Right lobe of liver (tissue), 6 donors: ENCODE measurements around the gene MGAT3. TPM values are rescaled to one million over a fixed set of nuclear protein-coding genes. Genes with fewer than 3 reads are reported as not detected.

ENCODE experiments used
- ATAC-seq, 4 donors: fragments of 200-7000 bp; cut with Tn5 transposase; one replicate each; pipeline ENCODE4 v1.9.1; 2020; ENCODE audit warnings: mild to moderate bottlenecking in 4 of 4, moderate library complexity in 4 of 4
- DNase-seq, 3 donors: peaks; one replicate each; pipeline ENCODE4 v3.0.0-alpha.2; 2020
- H3K27ac ChIP-seq, 3 donors: fragments of 200-600 bp; one replicate each; pipeline ENCODE4 v1.8.0; 2022
- H3K27me3 ChIP-seq, 2 donors: fragments of 200-600 bp; one replicate each; pipeline ENCODE4 v1.8.0; 2022
- H3K36me3 ChIP-seq, 4 donors: fragments of 200-600 bp; sonication (generic) in 1 of 4; one replicate each; pipeline versions ENCODE4 v1.5.1 to v1.8.0; 2017 to 2022; ENCODE audit warnings: control low read depth in 1 of 4
- H3K4me1 ChIP-seq, 4 donors: fragments of 200-600 bp; sonication (generic) in 1 of 4; one replicate each; pipeline versions ENCODE4 v1.5.1 to v1.8.0; 2017 to 2022; ENCODE audit warnings: control low read depth in 1 of 4
- H3K4me3 ChIP-seq, 3 donors: fragments of 200-600 bp; one replicate each; pipeline ENCODE4 v1.8.0; 2022
- H3K9me3 ChIP-seq, 4 donors: fragments of 200-600 bp; sonication (generic) in 1 of 4; one replicate each; pipeline versions ENCODE4 v1.5.1 to v1.8.0; 2017 to 2022; ENCODE audit warnings: control low read depth in 1 of 4
- POLR2A ChIP-seq: fragments of 450-650 bp; IDR thresholded peaks from one replicate; pipeline ENCODE4 v1.6.1; 2017; ENCODE audit warnings: antibody characterized with exemption, mild to moderate bottlenecking
- WGBS: methylation state at CpG from one replicate; pipeline ENCODE4 v1.1.6; 2018; ENCODE audit warnings: low coverage, low lambda C conversion rate; ENCODE audit not compliant: insufficient coverage; ENCODE audit errors: missing lambda C conversion rate; 5-methylcytosine and 5-hydroxymethylcytosine counted together
- intact Hi-C, 2 donors: fragments of 100-400 bp; cut with DNase I; formaldehyde crosslinking; loops; one replicate each; pipeline versions ENCODE4 v1.11.2 to v1.14.1; 2022
- total RNA-seq, 6 experiments: library from RNA; depleted of rRNA in 2 of 6; stranded (reverse); fragments of >200 nt in 2 of 6; fragmentation: NEBNext Ultra II Directional in 3 of 6; extraction: Animal tissue kit (Norgen Biotek cat#: 25700) in 3 of 6; gene quantifications; one replicate each; pipeline versions ENCODE4 v1.1.0 to v1.2.4, GENCODE V29; 2016 to 2023
- TF ChIP-seq, protein P1 (sequence below), 4 donors: fragments of 200-600 bp in 3 of 4; fragments of 450-650 bp in 1 of 4; IDR thresholded peaks; one replicate each; pipeline versions ENCODE4 v1.5.1 to v1.8.0; 2016 to 2022; ENCODE audit warnings: antibody characterized with exemption in 4 of 4, mild to moderate bottlenecking in 2 of 4
- donor health status: DM: no; HTN: yes; CAD: no.
- donor health status: DM: no; HTN: no; CAD: no.
- donor health status: DM: no; HTN: no; CAD: no.
- donor health status: DM: no; HTN: yes; CAD: no.
- donor health status: DM: no; HTN: yes; CAD: no.

Gene MGAT3
- total RNA-seq, 6 experiments from 2014 or later, result 0.05 to 0.38 (median 0.07) TPM; not detected in 1

DNA sequence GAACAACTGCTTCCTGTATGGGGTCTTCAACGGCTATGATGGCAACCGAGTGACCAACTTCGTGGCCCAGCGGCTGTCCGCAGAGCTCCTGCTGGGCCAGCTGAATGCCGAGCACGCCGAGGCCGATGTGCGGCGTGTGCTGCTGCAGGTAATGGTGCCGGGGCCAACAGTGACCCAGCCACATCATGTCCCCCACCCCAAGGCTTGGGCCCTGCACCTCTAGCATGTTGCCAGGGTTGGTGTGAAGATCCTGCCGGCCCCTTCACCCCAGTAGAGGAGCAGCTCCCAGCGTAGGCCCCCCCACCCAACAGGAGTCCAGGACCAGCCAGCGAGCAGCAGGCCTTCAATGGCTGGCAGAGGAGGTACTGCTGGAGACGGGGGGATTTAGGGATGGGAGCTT lies 41.3 kb upstream of the MGAT3 start:
- intact Hi-C loops, result no loop called here
- TF ChIP-seq POLR2A, result no peak
- TF ChIP-seq, protein P1, sequence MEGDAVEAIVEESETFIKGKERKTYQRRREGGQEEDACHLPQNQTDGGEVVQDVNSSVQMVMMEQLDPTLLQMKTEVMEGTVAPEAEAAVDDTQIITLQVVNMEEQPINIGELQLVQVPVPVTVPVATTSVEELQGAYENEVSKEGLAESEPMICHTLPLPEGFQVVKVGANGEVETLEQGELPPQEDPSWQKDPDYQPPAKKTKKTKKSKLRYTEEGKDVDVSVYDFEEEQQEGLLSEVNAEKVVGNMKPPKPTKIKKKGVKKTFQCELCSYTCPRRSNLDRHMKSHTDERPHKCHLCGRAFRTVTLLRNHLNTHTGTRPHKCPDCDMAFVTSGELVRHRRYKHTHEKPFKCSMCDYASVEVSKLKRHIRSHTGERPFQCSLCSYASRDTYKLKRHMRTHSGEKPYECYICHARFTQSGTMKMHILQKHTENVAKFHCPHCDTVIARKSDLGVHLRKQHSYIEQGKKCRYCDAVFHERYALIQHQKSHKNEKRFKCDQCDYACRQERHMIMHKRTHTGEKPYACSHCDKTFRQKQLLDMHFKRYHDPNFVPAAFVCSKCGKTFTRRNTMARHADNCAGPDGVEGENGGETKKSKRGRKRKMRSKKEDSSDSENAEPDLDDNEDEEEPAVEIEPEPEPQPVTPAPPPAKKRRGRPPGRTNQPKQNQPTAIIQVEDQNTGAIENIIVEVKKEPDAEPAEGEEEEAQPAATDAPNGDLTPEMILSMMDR (IDR thresholded peaks at IDR 0.05), result no peak
- Histone ChIP-seq H3K27ac (no peak overlapping the region), H3K27me3 (no peaks in the 10 kb centered on the region), H3K4me3 (no peak overlapping the region), H3K9me3 (no peaks in the 10 kb centered on the region), H3K36me3 (peaks cover 0 to 41% (median 11%) of the 10 kb centered on the region in 4 donors), H3K4me1 (peaks cover 0 to 19% (median 7%) of the 10 kb centered on the region in 4 donors)
- WGBS, result 95% methylated on average over 5 of the region's 16 CpGs
- no peak for ATAC-seq
- DNase-seq, result peak in 1 of 3 donors; percentile 43

DNA sequence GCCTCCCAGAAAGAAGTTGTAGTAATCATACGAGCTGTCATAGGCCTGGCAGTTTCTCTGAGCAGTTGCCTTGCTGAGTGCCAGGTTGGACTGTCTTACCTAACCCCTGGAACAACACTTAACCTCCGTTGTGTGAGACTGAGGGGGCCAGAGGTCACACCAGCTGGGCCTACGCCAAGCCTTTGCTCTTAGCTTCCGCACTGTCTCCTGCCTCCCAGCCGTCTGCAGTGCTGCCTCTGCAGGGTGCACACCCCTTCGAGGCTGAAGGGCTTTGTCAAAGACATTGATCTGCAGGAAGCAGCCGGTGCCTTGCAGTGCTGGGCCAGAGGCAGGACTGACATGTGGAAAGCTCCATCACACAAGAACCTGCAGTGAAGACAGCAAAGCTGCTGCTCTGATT lies 40.5 kb upstream of the MGAT3 start:
- H3K27ac ChIP-seq, result no peak overlapping the region
- TF ChIP-seq, protein P1 (IDR thresholded peaks at IDR 0.05), result no peak
- no peak for TF ChIP-seq POLR2A
- peak in 1 of 3 donors; percentile 51 for DNase-seq
- H3K9me3 ChIP-seq, result no peaks in the 10 kb centered on the region
- intact Hi-C loops, result no loop called here
- no peak overlapping the region for H3K4me3 ChIP-seq
- no CpG with 5 or more reads among the region's 7 CpGs for WGBS
- no peaks in the 10 kb centered on the region for H3K27me3 ChIP-seq
- H3K4me1 ChIP-seq, result peaks cover 0 to 19% (median 7%) of the 10 kb centered on the region in 4 donors
- peaks cover 0 to 44% (median 11%) of the 10 kb centered on the region in 4 donors for H3K36me3 ChIP-seq
- ATAC-seq, result peak; percentile 11 to 49 (median 32)

DNA sequence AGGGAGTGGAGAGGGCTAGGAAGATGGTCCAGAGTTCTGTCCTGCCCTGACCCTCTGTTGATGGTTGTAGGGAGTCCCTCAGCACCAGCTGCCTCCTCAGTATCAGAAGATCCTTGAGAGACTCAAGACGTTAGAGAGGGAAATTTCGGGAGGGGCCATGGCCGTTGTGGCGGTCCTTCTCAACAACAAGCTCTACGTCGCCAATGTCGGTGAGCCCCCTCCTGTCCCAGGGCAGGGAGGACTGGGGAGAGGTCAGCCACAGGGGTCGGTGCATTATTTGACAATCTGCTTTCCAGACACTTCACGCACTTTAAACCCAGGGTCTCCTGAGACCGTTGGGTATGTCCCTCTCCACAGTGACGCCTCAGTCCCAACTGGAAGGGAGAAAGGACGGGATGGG lies 39.2 kb upstream of the MGAT3 start:
- no peaks in the 10 kb centered on the region for H3K27me3 ChIP-seq
- no peak for ATAC-seq
- H3K4me1 ChIP-seq, result peaks cover 0 to 19% (median 7%) of the 10 kb centered on the region in 4 donors
- no peak for TF ChIP-seq POLR2A
- TF ChIP-seq, protein P1 (IDR thresholded peaks at IDR 0.05), result no peak
- no peak for DNase-seq
- no peak overlapping the region for H3K4me3 ChIP-seq
- H3K36me3 ChIP-seq, result peaks cover 0 to 58% (median 13%) of the 10 kb centered on the region in 4 donors
- intact Hi-C loops, result no loop called here
- no peak overlapping the region for H3K27ac ChIP-seq
- no peaks in the 10 kb centered on the region for H3K9me3 ChIP-seq
- no CpG with 5 or more reads among the region's 12 CpGs for WGBS

DNA sequence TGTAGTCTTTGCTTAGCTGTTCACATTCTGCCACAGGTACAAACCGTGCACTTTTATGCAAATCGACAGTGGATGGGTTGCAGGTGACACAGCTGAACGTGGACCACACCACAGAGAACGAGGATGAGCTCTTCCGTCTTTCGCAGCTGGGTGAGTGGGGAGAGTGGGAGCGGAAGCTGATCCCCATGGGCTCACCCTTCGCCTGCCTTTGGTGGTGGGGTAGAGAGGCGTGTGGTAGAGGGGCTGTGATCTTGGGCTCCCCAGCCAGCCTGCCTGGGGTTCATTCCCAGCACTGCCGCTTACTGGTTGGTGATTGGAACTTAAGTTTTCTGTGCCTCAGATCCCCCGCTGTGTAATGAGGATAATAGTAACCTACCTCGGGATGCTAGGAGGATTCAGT lies 38.1 kb upstream of the MGAT3 start:
- intact Hi-C loops, result no loop called here
- H3K27ac ChIP-seq, result no peak overlapping the region
- H3K27me3 ChIP-seq, result no peaks in the 10 kb centered on the region
- peaks cover 0 to 58% (median 15%) of the 10 kb centered on the region in 4 donors for H3K36me3 ChIP-seq
- TF ChIP-seq, protein P1 (IDR thresholded peaks at IDR 0.05), result no peak
- no peak for TF ChIP-seq POLR2A
- 86% methylated on average over 6 of the region's 12 CpGs for WGBS
- H3K4me3 ChIP-seq, result no peak overlapping the region
- ATAC-seq (no peak), DNase-seq (no peak)
- H3K4me1 ChIP-seq, result peaks cover 0 to 19% (median 7%) of the 10 kb centered on the region in 4 donors
- no peaks in the 10 kb centered on the region for H3K9me3 ChIP-seq

DNA sequence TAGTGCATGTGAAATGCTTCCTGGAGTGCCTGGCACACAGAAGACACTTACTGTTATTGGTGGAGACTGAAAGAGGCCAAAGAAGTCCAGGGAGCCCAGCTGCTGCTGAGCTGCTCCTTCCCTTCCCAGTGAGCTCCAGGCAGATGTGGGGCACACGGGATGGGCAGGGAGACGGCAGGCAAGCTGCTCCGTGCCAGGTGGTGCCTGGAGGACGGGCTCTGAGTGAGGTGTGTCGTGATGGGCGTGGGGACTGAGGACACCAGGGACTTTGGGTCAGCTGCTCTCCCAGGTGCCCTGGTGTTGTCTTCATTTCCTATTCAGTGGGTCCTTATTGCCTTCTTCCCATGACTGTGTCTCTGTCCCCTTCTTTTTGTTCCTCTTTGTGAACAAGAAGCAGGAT lies 37.7 kb upstream of the MGAT3 start:
- peaks cover 0 to 61% (median 15%) of the 10 kb centered on the region in 4 donors for H3K36me3 ChIP-seq
- H3K27me3 ChIP-seq, result no peaks in the 10 kb centered on the region
- ATAC-seq, result no peak
- no peak for DNase-seq
- no peaks in the 10 kb centered on the region for H3K9me3 ChIP-seq
- no CpG with 5 or more reads among the region's 6 CpGs for WGBS
- intact Hi-C loops, result no loop called here
- no peak for TF ChIP-seq POLR2A
- TF ChIP-seq, protein P1 (IDR thresholded peaks at IDR 0.05), result no peak
- no peak overlapping the region for H3K27ac ChIP-seq
- no peak overlapping the region for H3K4me3 ChIP-seq
- peaks cover 0 to 19% (median 5%) of the 10 kb centered on the region in 4 donors for H3K4me1 ChIP-seq
